Measurements from ENCODE around the gene ESYT3. TPM values are rescaled to one million over a fixed set of nuclear protein-coding genes. Genes with fewer than 3 reads are reported as not detected.

The ESYT3 gene
- total RNA-seq, 5 donors from 2014 or later (not counting 1 experiment from before 2014, with no cell fraction given), result 0.10 to 0.20 TPM; not detected in 3

DNA sequence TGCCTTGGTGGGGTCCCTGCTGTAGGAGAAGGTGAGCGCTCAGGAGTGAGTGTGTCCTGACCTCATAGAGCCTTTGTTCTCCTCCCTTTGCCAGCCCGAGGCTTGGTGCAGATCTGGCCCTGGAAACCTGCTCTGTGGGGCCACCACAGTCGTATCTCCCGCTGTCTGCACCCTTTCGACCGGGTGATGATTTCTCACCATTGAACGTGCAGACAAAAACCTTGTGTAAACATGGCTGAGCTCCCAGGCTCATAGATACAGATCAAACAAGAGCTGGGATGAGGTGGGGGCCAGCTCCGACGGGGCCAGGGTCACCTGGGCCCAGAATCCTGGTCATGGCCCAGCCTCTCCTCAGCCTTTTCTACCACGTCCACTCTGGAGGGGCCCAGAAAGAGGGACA lies 34.6 kb upstream of the ESYT3 start:
- H3K27ac Mint-ChIP-seq, result no peak overlapping the region
- H3K36me3 ChIP-seq (ENCODE audit: control insufficient read depth in 2 of 2, extremely low read depth in 1 of 2, insufficient read depth in 1 of 2, low read length in 1 of 2), result no peaks in the 10 kb centered on the region
- CTCF ChIA-PET, result interaction anchor here in 1 of 2 donors (0.9 kb wide), 1 partner anchor 12 kb away, joined by 3 read pairs; no protein-coding TSS in a partner anchor

DNA sequence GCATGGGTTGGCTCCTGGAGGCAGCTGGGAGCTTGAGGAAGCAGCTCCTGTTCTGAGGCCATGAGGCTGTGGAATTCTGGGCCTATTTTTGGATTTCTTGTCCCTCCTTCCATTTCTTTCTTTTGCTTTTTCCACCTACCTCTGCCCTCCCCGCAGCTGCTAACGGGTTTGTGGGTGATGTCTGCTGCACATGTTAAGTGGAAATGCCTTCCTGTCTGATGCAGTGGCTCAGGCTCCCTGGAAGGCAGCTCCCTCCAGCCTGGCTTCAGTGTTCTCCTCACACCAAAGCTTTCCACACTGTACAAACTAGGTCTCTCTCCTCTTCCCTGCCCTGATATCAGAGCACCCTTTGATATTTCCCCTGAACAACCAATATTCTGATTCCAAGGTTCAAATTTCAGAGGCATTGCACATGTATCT lies 33.8 kb upstream of the ESYT3 start:
- no peak overlapping the region for H3K4me3 Mint-ChIP-seq
- DNase-seq, result no peak
- Histone ChIP-seq H3K9me3 (no peaks in the 10 kb centered on the region), H3K27ac (ENCODE audit: low read length) (no peak overlapping the region), H3K4me3 (ENCODE audit: control insufficient read depth in 1 of 2, extremely low read depth in 1 of 2, low read length in 1 of 2) (no peak overlapping the region), H3K36me3 (ENCODE audit: control insufficient read depth in 2 of 2, extremely low read depth in 1 of 2, insufficient read depth in 1 of 2, low read length in 1 of 2) (no peaks in the 10 kb centered on the region), H3K4me1 (ENCODE audit: control insufficient read depth in 1 of 2, extremely low read depth in 1 of 2, insufficient read depth in 2 of 2, low read length in 2 of 2) (no peaks in the 10 kb centered on the region), H3K27me3 (replicated peaks in 1 of 2; ENCODE audit: control insufficient read depth in 2 of 2, extremely low read depth in 1 of 2, insufficient read depth in 2 of 2, low read length in 1 of 2) (peaks cover 0 to 51% of the 10 kb centered on the region in 2 experiments)
- H3K9me3 Mint-ChIP-seq, result no peaks in the 10 kb centered on the region
- ATAC-seq (replicated peaks in 1 of 4), result no peak
- CTCF ChIA-PET, result interaction anchor here in 1 of 2 donors (1.1 kb wide), 1 partner anchor 17 kb away, joined by 3 read pairs; no protein-coding TSS in a partner anchor
- peaks cover under 1 to 12% of the 10 kb centered on the region in 2 donors for H3K27me3 Mint-ChIP-seq
- H3K4me1 Mint-ChIP-seq, result no peaks in the 10 kb centered on the region
- POLR2A ChIA-PET, result no interaction called here
- no peak overlapping the region for H3K27ac Mint-ChIP-seq
- WGBS (ENCODE audit: insufficient coverage), result no CpG with 5 or more reads among the region's 2 CpGs
- H3K36me3 Mint-ChIP-seq, result no peaks in the 10 kb centered on the region

More for the DNA sequence above, 34.6 kb upstream of the ESYT3 start:
- DNase-seq (no peak), ATAC-seq (replicated peaks in 1 of 4) (no peak)
- Histone ChIP-seq H3K4me1 (ENCODE audit: control insufficient read depth in 1 of 2, extremely low read depth in 1 of 2, insufficient read depth in 2 of 2, low read length in 2 of 2) (no peaks in the 10 kb centered on the region), H3K27ac (ENCODE audit: low read length) (no peak overlapping the region), H3K4me3 (ENCODE audit: control insufficient read depth in 1 of 2, extremely low read depth in 1 of 2, low read length in 1 of 2) (no peak overlapping the region), H3K9me3 (no peaks in the 10 kb centered on the region), H3K27me3 (replicated peaks in 1 of 2; ENCODE audit: control insufficient read depth in 2 of 2, extremely low read depth in 1 of 2, insufficient read depth in 2 of 2, low read length in 1 of 2) (peaks cover 0 to 48% of the 10 kb centered on the region in 2 experiments)
- 78% methylated on average over 6 of the region's 10 CpGs for WGBS (ENCODE audit: insufficient coverage)
- Mint-ChIP-seq H3K4me3 (no peak overlapping the region), H3K9me3 (no peaks in the 10 kb centered on the region), H3K27me3 (peaks cover 5 to 9% of the 10 kb centered on the region in 2 donors), H3K4me1 (no peaks in the 10 kb centered on the region), H3K36me3 (no peaks in the 10 kb centered on the region)
- POLR2A ChIA-PET, result no interaction called here

DNA sequence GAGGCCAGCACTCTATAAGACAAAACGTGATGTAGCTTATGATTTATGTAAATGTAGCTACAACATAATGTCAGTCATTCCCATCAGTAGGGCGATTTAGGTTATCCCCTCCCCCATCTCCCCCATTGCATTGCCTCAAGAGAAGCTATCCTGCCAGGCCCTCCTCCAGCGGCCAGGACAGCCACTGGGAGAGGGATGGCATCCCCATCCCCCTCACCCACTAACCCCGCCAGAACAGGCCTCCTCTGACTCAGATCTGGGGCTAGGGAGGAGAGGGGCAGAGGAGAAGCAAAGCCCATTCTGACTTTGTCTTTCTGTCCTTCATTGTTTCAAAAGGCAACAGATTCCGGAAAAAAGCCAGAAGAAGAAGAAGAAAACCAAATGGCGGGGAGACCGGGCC lies 32.6 kb upstream of the ESYT3 start:
- Histone ChIP-seq H3K36me3 (ENCODE audit: control insufficient read depth in 2 of 2, extremely low read depth in 1 of 2, insufficient read depth in 1 of 2, low read length in 1 of 2) (no peaks in the 10 kb centered on the region), H3K27me3 (replicated peaks in 1 of 2; ENCODE audit: control insufficient read depth in 2 of 2, extremely low read depth in 1 of 2, insufficient read depth in 2 of 2, low read length in 1 of 2) (peaks cover 0 to 42% of the 10 kb centered on the region in 2 experiments), H3K4me1 (ENCODE audit: control insufficient read depth in 1 of 2, extremely low read depth in 1 of 2, insufficient read depth in 2 of 2, low read length in 2 of 2) (no peaks in the 10 kb centered on the region), H3K9me3 (no peaks in the 10 kb centered on the region), H3K4me3 (ENCODE audit: control insufficient read depth in 1 of 2, extremely low read depth in 1 of 2, low read length in 1 of 2) (no peak overlapping the region), H3K27ac (ENCODE audit: low read length) (no peak overlapping the region)
- no peaks in the 10 kb centered on the region for H3K9me3 Mint-ChIP-seq
- DNase-seq (no peak), ATAC-seq (replicated peaks in 1 of 4) (no peak)
- H3K36me3 Mint-ChIP-seq, result no peaks in the 10 kb centered on the region
- no peak overlapping the region for H3K27ac Mint-ChIP-seq
- peaks cover 0 to 15% of the 10 kb centered on the region in 2 donors for H3K27me3 Mint-ChIP-seq
- no peaks in the 10 kb centered on the region for H3K4me1 Mint-ChIP-seq
- CTCF ChIA-PET, result interaction anchor here (0.6 to 1.1 kb wide), 2 partner anchors 16 to 976 kb away, joined by 3 read pairs; no protein-coding TSS in a partner anchor
- 91% methylated on average over 1 of the region's 7 CpGs for WGBS (ENCODE audit: insufficient coverage)
- POLR2A ChIA-PET, result no interaction called here
- no peak overlapping the region for H3K4me3 Mint-ChIP-seq

DNA sequence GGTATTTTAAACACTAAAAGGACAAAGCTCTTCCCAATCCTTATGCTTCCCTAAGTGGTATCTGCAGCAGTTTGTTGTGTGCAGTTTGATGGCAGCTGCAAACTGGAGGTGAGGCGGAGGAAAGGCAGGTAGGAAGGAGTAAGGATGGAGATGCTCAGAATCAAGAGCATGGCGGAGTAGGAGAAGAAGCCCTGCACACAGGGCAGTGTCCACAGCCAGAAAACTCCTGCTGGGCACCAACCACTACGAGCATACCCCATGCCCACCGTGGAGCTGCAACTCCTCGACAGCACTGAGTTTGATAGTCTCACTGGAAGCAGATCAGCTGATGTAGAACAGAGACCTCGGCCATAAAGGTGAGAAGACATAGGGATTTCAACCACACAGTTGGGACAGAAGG lies 30.3 kb upstream of the ESYT3 start:
- no peak for DNase-seq
- H3K36me3 Mint-ChIP-seq, result no peaks in the 10 kb centered on the region
- H3K27ac Mint-ChIP-seq, result no peak overlapping the region
- no peaks in the 10 kb centered on the region for H3K4me1 Mint-ChIP-seq
- H3K27ac ChIP-seq (ENCODE audit: low read length), result no peak overlapping the region
- POLR2A ChIA-PET, result interaction anchor here in 1 of 2 donors (0.6 kb wide), 1 partner anchor 229 kb away, joined by 3 read pairs; the partner anchor contains the start of gene DBR1
- no peaks in the 10 kb centered on the region for H3K9me3 ChIP-seq
- CTCF ChIA-PET, result interaction anchor here in 1 of 2 donors (0.8 kb wide), 1 partner anchor 14 kb away, joined by 4 read pairs; no protein-coding TSS in a partner anchor
- H3K4me3 Mint-ChIP-seq, result no peak overlapping the region
- H3K27me3 ChIP-seq (replicated peaks in 1 of 2; ENCODE audit: control insufficient read depth in 2 of 2, extremely low read depth in 1 of 2, insufficient read depth in 2 of 2, low read length in 1 of 2), result peaks cover 0 to 32% of the 10 kb centered on the region in 2 experiments
- H3K4me3 ChIP-seq (ENCODE audit: control insufficient read depth in 1 of 2, extremely low read depth in 1 of 2, low read length in 1 of 2), result no peak overlapping the region
- H3K4me1 ChIP-seq (ENCODE audit: control insufficient read depth in 1 of 2, extremely low read depth in 1 of 2, insufficient read depth in 2 of 2, low read length in 2 of 2), result no peaks in the 10 kb centered on the region
- no peaks in the 10 kb centered on the region for H3K9me3 Mint-ChIP-seq
- 79% methylated on average over 4 of the region's 6 CpGs for WGBS (ENCODE audit: insufficient coverage)
- ATAC-seq (replicated peaks in 1 of 4), result no peak
- H3K36me3 ChIP-seq (ENCODE audit: control insufficient read depth in 2 of 2, extremely low read depth in 1 of 2, insufficient read depth in 1 of 2, low read length in 1 of 2), result no peaks in the 10 kb centered on the region
- H3K27me3 Mint-ChIP-seq, result peaks cover 12 to 20% of the 10 kb centered on the region in 2 donors

DNA sequence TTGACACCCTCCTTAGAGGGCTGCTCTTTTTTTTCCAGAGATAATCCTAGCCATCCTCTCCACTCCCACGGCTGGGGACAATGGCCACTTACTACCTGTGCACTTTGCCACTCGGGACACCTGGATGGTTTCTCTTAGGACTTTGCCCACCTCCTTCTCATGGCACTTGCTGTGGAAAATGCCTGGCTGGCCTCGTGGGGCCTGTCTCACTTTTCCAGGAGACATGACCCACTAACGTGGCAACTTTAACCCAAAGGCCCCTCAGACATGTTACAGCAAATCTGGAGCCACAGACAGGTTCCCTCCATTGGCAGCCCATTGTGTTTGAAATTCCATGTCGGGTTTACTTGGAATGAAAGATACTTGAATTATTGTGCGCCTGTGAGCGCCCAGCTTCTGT lies 29.4 kb upstream of the ESYT3 start:
- Mint-ChIP-seq H3K4me1 (no peaks in the 10 kb centered on the region), H3K4me3 (no peak overlapping the region), H3K9me3 (no peaks in the 10 kb centered on the region), H3K27me3 (peaks cover 12 to 20% of the 10 kb centered on the region in 2 donors), H3K27ac (no peak overlapping the region), H3K36me3 (no peaks in the 10 kb centered on the region)
- ChIA-PET CTCF (no interaction called here), POLR2A (no interaction called here)
- DNase-seq (no peak), ATAC-seq (replicated peaks in 1 of 4) (no peak)
- Histone ChIP-seq H3K4me1 (ENCODE audit: control insufficient read depth in 1 of 2, extremely low read depth in 1 of 2, insufficient read depth in 2 of 2, low read length in 2 of 2) (no peaks in the 10 kb centered on the region), H3K27me3 (replicated peaks in 1 of 2; ENCODE audit: control insufficient read depth in 2 of 2, extremely low read depth in 1 of 2, insufficient read depth in 2 of 2, low read length in 1 of 2) (peaks cover 0 to 28% of the 10 kb centered on the region in 2 experiments), H3K27ac (ENCODE audit: low read length) (no peak overlapping the region), H3K4me3 (ENCODE audit: control insufficient read depth in 1 of 2, extremely low read depth in 1 of 2, low read length in 1 of 2) (no peak overlapping the region), H3K36me3 (ENCODE audit: control insufficient read depth in 2 of 2, extremely low read depth in 1 of 2, insufficient read depth in 1 of 2, low read length in 1 of 2) (no peaks in the 10 kb centered on the region), H3K9me3 (no peaks in the 10 kb centered on the region)
- WGBS (ENCODE audit: insufficient coverage), result 73% methylated on average over 6 of the region's 7 CpGs

DNA sequence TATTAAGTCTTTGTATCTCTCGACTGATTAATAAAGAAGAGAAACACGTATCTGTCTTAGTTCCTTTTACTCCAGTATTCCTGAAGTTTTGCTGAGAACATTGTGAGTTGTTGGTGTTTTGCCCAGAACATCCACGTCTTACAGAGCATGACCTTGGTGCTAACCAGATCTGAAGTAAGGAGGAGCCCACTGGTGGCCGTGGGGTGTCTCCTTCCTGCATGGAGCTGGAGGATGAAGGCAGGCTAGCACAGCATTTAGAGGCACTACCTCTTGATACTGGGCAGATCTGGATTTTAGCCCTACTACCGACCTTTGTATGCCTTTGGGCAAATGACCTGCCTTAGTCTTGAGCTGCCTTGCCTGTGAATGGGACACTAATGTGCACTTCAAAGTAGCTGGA lies 28.9 kb upstream of the ESYT3 start:
- Mint-ChIP-seq H3K9me3 (no peaks in the 10 kb centered on the region), H3K4me3 (no peak overlapping the region), H3K36me3 (no peaks in the 10 kb centered on the region), H3K27me3 (peaks cover 12 to 20% of the 10 kb centered on the region in 2 donors), H3K27ac (no peak overlapping the region), H3K4me1 (no peaks in the 10 kb centered on the region)
- Histone ChIP-seq H3K9me3 (no peaks in the 10 kb centered on the region), H3K36me3 (ENCODE audit: control insufficient read depth in 2 of 2, extremely low read depth in 1 of 2, insufficient read depth in 1 of 2, low read length in 1 of 2) (no peaks in the 10 kb centered on the region), H3K4me3 (ENCODE audit: control insufficient read depth in 1 of 2, extremely low read depth in 1 of 2, low read length in 1 of 2) (no peak overlapping the region), H3K27ac (ENCODE audit: low read length) (no peak overlapping the region), H3K4me1 (ENCODE audit: control insufficient read depth in 1 of 2, extremely low read depth in 1 of 2, insufficient read depth in 2 of 2, low read length in 2 of 2) (no peaks in the 10 kb centered on the region), H3K27me3 (replicated peaks in 1 of 2; ENCODE audit: control insufficient read depth in 2 of 2, extremely low read depth in 1 of 2, insufficient read depth in 2 of 2, low read length in 1 of 2) (peaks cover 0 to 28% of the 10 kb centered on the region in 2 experiments)
- ChIA-PET POLR2A (no interaction called here), CTCF (interaction anchor here in 1 of 2 donors (4.2 kb wide), 1 partner anchor 13 kb away, joined by 20 read pairs; no protein-coding TSS in a partner anchor)
- ATAC-seq (replicated peaks in 1 of 4), result no peak
- WGBS (ENCODE audit: insufficient coverage), result 50% methylated on average over 2 of the region's 5 CpGs
- no peak for DNase-seq

Data from T-cell (primary cell).